NCI-H2196 (cell line): Measurements from ENCODE around the gene PHKB.

ENCODE experiments used
- DNase-seq: peaks from one replicate; lab custom pipeline; 2025; ENCODE audit not compliant: unreplicated experiment; lab: John Stamatoyannopoulos, UW

Gene PHKB

DNA sequence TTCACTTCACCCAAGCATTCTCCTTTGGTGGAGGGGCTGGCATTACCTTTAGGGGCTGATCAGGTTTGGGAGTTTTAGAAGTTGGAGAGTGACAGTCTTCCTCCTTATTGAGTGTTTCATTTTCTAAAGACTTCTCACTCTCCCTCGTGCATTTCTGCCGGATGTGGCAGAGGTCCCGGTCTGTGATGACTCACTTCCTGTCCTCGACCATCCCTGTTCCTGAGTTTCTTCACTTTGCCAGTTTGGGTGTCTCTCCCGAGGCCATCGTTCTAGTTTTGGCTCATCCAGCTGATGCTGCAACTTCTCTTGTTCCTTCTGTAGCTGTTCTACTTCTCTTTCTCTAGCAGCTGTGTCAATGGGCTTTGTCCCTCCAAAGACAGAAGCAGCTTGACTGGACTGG is 104.3 kb downstream of the PHKB start:
- no peak for DNase-seq

DNA sequence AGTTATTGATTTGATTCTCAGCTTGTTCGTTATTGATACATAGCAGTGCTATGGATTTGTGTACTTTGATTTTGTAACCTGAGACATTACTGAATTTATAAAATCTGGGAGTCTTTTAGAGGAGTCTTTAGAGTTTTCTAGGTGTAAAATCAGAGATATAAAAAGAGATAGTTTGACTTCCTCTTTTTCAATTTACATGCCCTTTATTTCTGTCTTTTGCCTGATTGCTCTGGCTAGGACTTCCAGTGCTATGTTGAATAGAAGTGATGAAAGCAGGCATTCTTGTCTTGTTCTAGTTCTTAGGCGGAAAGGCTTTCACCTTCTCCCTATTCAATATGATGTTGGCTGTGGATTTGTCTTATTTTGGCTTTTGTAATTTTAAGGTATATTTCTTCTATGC is 106.2 kb downstream of the PHKB start:
- no peak for DNase-seq

DNA sequence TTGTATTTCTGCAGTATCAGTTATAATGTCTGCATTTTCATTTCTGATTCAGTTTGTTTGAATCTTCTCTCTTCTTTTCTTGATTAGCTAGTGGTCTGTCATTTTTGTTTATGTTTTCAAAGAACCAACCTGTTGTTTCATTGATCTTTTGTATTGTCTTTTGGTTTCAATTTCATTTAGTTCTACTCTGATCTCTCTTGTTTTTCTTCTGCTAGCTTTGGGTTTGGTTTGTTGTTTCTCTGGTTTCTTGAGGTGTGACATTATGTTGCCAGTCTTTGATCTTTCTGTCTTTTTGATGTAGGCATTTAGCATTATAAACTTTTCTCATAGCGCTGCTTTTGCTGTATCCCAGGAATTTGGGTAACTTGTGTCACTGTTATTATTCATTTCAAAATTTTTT is 107.2 kb downstream of the PHKB start:
- DNase-seq: no peak

DNA sequence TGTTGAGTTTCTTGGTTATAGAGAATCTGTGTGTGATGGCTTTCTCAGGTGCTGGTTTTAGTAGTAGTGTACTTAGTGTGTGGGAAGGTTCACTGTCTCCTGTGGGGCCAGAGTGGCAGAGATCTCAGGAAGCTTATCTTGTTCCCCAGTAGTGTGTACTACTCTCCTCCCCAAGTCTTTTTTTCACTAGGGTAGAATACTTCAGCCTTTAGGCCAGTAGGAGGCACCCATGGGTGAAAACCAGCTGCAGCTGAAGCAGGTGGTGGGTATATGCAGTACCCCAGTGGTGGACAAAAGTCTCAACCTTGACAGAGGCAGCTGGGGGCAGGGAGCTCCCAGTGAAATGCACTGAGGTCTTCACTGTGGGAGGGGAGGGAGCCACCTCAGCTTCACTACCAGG is 109.9 kb downstream of the PHKB start:
- no peak for DNase-seq

DNA sequence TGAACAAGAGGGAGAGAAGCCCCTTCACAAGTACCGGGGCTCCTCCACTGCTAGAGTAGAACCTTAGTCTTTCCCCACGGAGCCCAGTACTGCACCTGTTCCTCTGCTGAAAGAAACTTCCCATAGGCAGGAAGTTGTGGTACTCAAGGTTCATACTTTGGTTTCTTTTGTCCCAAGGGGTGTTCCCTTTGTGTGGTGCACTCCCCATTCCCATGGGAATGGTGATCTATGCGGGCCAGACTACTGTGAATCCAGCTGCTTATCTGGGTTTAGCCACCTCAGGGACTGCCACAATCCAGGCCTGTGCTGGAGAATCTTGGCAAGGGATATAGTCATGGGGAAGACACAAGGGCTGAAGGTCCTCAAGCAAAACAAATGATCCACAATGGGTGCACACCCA is 110.6 kb downstream of the PHKB start:
- no peak for DNase-seq

DNA sequence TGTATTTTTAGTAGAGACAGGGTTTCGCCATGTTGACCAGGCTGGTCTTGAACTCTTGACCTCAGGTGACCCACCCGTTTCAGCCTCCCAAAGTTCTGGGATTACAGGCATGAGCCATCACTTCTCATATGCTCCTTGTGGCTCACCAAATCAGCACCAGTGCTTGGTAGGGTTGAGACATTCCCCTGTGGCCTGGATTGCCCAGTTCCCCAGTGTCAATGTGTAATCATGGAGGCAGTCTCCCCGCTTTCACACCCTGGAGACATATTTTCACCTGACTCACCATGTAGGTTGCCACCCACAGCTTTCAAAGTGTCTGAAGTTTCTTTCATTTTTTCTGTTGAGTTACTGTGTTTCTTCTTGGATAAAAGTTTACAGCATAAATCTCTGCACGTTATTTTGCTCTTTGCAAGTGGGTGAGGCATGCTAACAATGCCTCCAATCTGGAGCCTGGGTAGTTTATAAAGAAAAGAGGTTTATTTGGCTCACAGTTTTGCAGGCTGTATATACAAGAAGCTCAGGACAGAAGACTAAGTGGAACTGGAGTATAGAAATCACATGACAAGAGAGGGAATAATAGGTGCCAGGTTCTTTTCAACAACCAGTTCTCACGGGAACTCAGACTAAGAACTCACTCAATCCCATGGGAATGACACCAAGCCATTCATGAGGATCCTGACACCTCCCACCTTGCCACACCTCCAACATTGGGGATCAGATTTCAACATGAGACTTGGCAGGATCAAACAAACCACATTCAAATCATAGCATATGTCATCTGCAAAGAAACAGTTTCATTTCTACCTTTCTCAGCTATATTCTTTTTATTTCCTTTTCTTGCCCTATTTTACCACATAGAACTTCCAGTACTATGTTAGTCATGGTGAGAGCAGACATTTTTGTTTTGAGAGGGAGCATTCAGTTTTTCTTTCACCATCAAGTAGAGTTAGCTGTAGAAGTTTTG is 113.2 kb downstream of the PHKB start:
- no peak for DNase-seq

DNA sequence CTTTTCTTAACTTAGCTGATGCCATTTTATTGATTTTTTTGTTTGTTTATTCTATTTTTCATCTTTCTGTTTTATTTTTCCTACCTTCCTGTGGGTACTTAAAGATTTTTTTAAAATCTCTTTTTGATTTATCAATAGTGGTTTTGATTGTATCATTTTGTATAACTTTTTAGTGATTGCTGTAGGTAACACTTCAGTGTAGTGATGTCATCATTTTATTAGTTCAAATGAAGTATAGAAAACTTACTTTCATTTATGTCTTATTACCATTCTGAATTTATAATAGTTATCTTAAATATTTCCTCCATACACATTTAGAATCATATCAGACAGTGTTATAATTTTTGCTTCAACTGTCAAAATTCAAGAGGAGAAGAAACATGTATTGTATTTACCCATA is 115.9 kb downstream of the PHKB start:
- no peak for DNase-seq

DNA sequence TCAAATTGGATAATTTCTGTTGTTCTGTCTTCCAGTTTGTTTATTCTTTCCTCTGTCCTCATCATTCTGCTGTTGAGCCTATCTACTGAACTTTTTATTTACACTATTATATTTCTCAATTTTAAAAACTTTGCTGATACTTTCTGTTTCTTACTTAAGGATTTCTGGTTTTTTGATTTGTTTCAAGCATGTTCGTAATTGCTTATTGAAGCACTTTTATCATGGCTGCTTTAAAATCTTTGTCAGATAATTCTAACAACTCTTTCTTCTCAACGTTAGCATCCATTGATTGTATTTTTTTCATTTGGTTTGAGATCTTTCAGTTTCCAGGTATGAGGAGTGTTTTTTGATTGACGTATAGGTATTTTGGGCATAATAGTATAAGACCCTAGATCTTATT is 116.9 kb downstream of the PHKB start:
- DNase-seq: no peak

DNA sequence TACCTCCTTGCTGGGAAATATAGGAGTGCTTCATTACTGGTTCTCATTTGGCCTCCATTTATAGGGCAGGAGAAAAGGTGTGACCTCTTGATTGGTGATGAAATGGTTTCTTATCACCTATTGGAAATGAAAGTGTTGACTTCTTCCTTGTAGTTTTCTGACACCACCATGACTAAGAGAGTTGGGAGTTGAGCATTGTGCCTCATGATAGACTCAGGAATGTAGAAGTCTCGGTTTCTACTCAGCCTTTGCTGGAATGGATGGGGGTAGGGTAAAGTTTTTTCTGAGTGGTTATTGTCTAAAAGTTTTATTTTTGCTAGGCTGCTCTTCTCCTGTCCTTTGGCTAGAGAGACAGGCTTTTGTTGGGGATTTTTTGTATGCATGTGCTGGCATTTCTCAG is 117.4 kb downstream of the PHKB start:
- no peak for DNase-seq

DNA sequence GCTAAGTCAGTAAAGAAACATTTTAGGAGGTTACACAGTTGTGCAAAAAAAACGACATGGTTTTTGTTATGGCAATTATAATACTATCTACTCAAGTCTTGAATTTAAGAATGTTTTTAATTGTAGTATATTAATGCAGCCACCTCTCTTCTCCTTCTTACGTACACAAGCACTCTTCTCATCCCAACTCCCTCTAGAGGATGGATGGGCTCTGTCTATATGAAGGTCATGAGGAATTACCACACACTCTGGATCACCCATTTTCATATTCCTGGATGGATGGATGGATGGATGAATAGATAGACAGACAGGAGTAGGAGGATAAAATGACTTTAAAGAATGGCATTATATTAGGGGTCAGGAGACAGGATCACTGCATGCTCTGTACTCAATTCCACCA is 120.0 kb downstream of the PHKB start:
- DNase-seq: no peak

DNA sequence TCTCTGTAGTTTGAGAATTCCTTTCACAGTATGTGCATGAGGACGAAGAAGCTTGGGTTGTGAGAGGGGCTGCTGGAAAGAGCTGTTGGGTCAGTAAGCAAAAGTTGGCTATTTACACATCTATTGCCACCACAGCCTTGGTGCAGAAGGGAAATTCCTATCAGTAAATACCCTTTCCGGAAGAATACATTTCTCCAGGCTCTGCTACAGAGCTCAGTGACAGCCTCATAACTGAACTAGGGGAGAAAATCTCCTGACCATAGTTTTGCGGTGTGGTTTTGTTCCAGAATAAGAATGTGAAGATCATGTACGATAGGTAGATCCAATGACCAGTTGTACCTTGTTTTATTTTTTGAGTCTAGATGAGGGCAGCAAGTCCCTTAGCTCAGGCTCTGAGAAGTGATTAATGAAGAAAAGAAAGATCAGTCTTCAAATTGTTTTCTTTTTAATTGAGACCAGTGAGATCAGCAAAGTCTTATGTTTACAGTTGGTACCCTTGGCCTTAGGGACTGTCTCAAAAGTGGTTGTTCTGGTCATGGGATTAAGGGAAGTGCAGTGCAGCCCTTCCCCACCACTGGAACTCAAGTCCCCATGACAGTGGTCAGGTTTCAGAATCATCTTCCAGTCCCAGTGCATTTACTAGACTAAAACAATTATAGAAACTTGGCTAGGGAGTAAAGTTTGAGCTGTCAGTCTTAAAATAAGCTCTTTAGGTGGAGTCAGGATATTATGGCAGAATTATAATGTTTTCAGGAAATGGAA is 123.5 kb downstream of the PHKB start:
- no peak for DNase-seq

DNA sequence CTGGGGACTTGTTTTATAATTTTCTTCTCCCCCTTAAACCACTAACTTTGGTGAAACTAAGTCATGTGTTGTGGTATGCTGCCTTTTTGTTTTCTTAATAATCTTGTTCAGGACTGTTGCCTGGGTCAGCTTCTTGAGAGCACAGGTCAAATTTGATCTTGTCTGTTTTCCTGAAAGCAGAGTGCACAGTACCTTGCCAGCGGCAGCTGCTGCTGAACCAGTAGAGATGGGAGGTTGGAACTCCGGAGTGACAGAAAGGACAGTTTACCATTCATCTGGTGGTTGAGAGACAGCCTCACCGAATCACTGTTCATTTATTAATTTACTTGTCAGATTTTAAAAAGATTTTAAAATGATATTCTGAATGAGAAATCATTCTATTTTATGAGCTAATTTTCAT is 125.0 kb downstream of the PHKB start:
- DNase-seq: no peak

DNA sequence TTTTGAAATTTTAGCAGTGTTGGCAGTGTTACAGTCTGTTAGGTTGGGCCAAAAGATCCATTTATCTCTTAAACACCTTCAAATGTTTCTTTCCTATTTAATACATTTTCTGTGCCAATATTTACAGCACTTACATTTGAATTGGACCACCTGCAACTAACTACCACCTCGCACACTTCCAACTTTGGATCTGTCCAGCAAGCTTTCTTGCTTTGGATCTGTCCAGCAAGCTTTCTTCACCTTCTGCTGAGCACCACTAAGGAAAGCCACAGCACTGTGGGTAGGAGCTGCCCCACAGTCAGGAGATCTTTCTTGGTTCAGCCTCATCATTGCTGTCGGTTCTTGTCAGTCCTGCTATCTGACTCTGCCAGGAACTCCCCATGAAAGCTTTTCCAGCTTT is 129.3 kb downstream of the PHKB start:
- DNase-seq: no peak

DNA sequence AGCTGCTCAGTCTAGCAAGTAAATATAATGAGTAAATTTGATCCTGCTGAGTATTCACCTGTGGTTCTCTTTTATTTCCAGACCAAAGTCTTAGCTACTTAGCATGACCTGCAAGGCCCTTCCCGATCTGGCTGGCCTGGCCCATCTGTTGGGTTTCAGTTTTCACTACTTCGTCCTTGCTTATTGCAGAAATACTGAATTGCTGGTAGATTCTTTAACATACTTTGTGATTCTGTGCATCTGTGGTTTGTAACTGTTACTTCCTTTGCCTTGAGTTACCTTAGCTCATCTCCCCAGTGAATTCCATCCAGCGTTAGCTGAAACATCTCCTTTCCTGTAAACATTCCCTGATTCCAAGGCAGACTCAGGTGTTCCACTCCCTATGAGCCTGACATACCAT is 131.1 kb downstream of the PHKB start:
- DNase-seq: no peak

DNA sequence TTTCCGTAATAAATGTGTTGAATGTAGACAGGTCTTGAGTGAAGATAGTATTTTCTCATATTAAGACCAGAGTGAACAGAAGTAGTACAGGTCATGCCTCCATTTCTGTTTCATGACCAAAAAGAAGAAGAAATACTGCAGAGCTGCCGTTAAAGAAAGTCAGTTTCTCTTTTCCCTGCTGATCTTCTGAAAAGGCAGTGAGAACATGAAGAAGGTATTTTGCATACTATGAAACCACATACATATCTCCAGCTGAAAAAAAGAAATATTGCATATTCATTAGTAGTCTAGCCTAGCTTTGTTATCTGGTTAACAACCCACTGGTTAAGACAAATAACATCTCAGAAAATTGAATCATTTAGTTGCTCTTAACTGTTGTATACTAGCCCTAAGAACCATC is 138.4 kb downstream of the PHKB start:
- DNase-seq: no peak

DNA sequence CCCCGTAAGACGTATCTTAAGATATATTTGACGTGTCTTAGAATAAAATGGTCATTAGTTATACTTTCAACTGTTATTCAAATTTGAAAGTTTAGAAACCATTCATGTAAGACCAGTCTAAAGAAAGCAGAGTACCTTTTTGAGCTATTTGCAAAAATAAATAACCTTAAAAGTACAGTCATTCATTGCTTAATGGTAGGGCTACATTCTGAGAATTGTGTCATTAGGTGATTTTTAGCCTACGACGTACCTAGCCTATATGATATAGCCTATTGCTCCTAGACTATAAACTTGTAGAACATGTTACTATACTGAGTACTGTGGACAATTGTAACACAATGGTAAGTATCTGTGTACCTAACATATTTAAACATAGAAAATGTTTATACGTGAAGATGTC is 139.2 kb downstream of the PHKB start:
- DNase-seq: no peak

DNA sequence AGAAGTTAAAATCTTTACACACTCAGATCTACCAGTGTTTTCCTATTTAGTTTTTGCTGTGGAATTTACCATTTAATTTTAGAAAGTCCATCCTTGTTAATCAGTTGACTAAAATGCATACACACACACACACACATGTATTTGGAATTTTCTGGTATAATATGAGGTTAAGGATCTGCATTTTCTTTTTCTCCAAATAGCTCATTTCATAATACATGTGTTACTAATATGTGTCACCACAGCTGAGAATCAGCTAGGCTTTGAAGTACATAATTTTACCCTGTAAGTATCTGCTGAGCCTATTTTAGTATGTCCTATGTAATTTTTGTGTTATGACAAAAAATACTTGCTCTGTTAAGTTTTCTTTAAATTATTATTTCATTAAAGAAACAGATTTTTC is 143.2 kb downstream of the PHKB start:
- DNase-seq: no peak

DNA sequence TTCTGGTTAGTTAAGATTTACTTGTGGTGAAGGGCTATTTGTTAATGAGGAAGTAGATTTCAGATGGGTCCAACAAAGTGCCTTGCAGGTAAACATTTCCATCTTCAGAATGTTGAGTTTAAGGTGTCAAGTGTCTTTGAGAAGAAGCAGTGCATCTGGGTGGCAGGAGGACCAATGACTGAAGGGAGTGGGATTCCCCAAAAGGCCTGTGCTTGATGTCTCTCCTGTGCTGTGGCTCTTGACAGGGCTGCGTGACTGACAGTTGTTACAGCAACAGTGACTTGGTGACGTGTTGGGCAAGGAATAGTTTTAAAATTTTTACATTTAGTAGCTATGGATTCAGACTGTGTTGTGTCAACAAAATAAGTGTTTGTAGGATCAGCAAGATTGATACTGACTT is 149.9 kb downstream of the PHKB start:
- no peak for DNase-seq

DNA sequence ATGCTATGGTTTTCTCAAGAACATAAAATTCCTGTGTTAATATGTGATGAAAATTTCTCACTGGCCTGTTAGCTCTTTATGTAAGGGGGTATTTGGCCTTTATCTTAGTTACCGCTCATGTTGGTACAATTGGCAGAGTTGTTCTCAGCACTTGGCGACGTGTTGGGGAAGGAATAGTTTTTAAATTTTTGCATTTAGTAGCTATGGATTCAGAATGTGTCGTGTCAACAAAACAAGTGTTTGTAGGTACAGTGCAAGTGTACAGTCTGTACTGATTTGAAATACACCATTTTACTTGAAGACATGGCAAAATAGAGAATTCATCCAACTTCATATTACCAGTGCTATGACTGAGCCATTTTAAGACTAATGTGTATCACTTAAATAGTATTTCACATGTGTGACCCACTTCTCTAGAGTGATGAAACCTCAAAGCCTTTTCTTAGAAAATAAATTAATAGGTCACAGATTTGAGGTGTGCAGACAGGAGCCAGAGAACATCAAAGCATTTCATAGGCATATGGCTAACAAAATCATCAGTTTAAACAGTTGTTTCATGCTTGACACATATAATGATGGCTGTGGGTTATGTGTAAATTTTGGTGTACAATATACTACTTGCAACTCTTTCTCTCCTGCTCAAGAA is 150.8 kb downstream of the PHKB start:
- no peak for DNase-seq

DNA sequence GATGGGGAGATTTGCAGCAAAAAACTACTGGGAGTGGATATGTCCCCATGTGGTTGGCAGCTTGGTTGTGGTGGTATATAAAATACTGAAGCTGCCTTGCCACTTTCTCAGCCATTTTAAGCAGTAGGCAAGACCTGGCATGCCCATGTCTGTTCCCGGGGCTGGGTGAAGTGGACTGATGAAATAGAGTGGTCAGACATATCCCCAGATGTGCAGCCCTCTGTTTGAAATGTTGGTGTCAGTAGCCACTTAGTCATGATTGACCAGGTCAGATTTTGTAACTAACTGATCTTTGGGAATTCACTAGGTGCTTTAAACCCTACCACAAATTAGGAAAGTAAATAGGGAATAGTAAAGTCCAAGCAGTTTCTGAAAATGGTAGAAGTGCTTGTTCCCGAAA is 151.6 kb downstream of the PHKB start:
- DNase-seq: no peak

DNA sequence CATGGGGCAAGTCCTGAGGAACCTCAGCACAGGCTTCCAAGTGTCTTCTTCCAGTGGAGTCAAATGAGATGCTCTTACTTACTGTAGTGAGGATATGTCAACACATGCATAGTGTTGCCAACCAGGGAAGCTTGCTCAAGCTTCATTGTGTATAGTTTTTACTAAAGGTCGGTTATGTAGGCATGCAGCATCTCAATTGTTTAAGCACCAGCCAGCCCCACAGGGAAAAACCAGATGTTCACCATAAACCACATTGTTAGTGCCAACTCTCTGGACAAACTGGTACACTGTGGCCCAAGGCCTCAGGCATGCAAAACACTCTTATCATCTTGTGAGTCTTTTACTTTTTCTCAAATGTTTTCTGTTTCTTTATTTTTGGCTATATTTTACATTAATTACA is 152.1 kb downstream of the PHKB start:
- DNase-seq: no peak

DNA sequence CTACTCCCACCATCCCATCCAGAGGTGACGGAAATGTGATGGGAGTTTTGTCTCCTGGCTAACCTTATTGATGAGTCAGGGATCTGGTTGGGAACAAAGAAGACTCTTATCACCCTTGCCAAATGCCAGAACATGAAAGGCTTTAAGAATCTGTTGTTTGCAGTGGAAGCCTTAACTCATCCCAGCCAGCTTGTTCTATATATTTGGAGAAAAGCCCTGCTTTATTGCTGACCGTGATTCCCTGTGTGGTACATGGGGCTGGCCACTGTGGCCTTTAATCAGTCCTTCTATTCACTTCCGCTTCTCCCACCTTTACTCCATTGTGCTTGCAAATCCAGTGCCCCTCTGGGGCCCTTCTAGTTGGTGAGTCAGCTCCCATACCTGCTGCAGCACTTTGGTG is 156.6 kb downstream of the PHKB start:
- DNase-seq: no peak
